HCT116 (cell line): Measurements from ENCODE around the gene FCHSD2. TPM values are rescaled to one million over a fixed set of nuclear protein-coding genes. Genes with fewer than 3 reads are reported as not detected.
A peak's percentile ranks its signal among the peaks of the same experiment; 100 is the strongest.

Experiments used
- ATAC-seq: fragments of 200-7000 bp; cut with Tn5 transposase; 2 replicates; pipeline ENCODE4 v1.9.1; 2020; ENCODE audit warnings: mild to moderate bottlenecking, moderate library complexity
- BruUV-seq: library from RNA; stranded (reverse); fragments of 400-500 nt; replicated peaks from 2 replicates; lab custom pipeline; 2021; lab: Mats Ljungman, UMichigan
- CTCF ChIA-PET: fragments of 300-600 bp; sonication (Branson Sonifier 250); formaldehyde crosslinking; loops from one replicate; lab custom pipeline; 2021; ENCODE audit warnings: antibody characterized with exemption; lab: Charles Lee
- POLR2A ChIA-PET: fragments of 300-600, 350-600 bp; sonication (Branson Sonifier 250); formaldehyde crosslinking; loops from one replicate; lab custom pipeline; 2021; ENCODE audit warnings: antibody characterized with exemption; lab: Charles Lee
- RAD21 ChIA-PET, 2 experiments: fragments of 300-600 bp; sonication (Branson Sonifier 250); formaldehyde crosslinking; loops; one replicate each; lab custom pipeline; 2023; ENCODE audit warnings: low total read pairs in 2 of 2; ENCODE audit not compliant: uncharacterized antibody in 2 of 2, unreplicated experiment in 2 of 2, low non-redundant PET in 1 of 2; lab: Charles Lee
- DNase-seq: peaks from one replicate; pipeline ENCODE4 v3.0.0-alpha.2; 2010; ENCODE audit warnings: low read depth, low spot score
- H2AFZ ChIP-seq: fragments of 200-600 bp; shearing (Covaris generic), sonication (generic); 2 replicates; pipeline ENCODE4 v1.6.1; 2017; ENCODE audit warnings: low read depth, mixed run types, mixed read lengths, antibody characterized with exemption, low read length; ENCODE audit not compliant: poor library complexity, severe bottlenecking
- H3K27ac ChIP-seq: 2 replicates; pipeline ENCODE4 v1.5.1; 2012; ENCODE audit warnings: low read depth, low read length
- H3K27me3 ChIP-seq: fragments of 200-600 bp; sonication (generic); 2 replicates; pipeline ENCODE4 v1.6.1; 2016; ENCODE audit warnings: mixed run types, low read length, mixed read lengths; ENCODE audit not compliant: insufficient read depth
- H3K36me3 ChIP-seq, 2 experiments: fragments of 200-500 bp in 1 of 2; fragments of 200-600 bp in 1 of 2; sonication (Bioruptor generic) in 1 of 2; sonication (generic) in 1 of 2; 2 replicates each; pipeline versions ENCODE4 v1.5.1 to v1.6.1; 2014 to 2016; ENCODE audit warnings: low read length in 2 of 2, inconsistent platforms in 1 of 2, mixed read lengths in 1 of 2, mixed run types in 1 of 2; ENCODE audit not compliant: insufficient read depth in 2 of 2, control insufficient read depth in 1 of 2
- H3K4me1 ChIP-seq, 2 experiments: fragments of 200-600 bp in 1 of 2; sonication (generic) in 1 of 2; 2 replicates each; pipeline versions ENCODE4 v1.5.1 to v1.6.1; 2012 to 2017; ENCODE audit warnings: low read length in 2 of 2, inconsistent platforms in 1 of 2, mild to moderate bottlenecking in 1 of 2, mixed read lengths in 1 of 2, mixed run types in 1 of 2, moderate library complexity in 1 of 2; ENCODE audit not compliant: insufficient read depth in 2 of 2, control insufficient read depth in 1 of 2
- H3K4me2 ChIP-seq: fragments of 200-600 bp; sonication (generic); 2 replicates; pipeline ENCODE4 v1.6.1; 2017; ENCODE audit warnings: mixed run types, low read length, mixed read lengths
- H3K4me3 ChIP-seq, 2 experiments: fragments of 200-600 bp in 1 of 2; sonication (generic) in 1 of 2; replicated peaks in 1 of 2; 2 replicates each; pipeline ENCODE4 v1.5.1; 2011 to 2016; ENCODE audit warnings: low read length in 2 of 2, control low read depth in 1 of 2, low read depth in 1 of 2, mild to moderate bottlenecking in 1 of 2, mixed read lengths in 1 of 2, mixed run types in 1 of 2
- H3K79me2 ChIP-seq: fragments of 200-600 bp; sonication (generic); 2 replicates; pipeline ENCODE4 v1.6.1; 2017; ENCODE audit warnings: mild to moderate bottlenecking, mixed run types, low read length, moderate library complexity, mixed read lengths; ENCODE audit not compliant: insufficient read depth
- H3K9ac ChIP-seq: fragments of 200-600 bp; sonication (generic); 2 replicates; pipeline ENCODE4 v1.6.1; 2016; ENCODE audit warnings: low read length, mixed read lengths
- H3K9me2 ChIP-seq: fragments of 200-600 bp; sonication (generic), shearing (Covaris generic); 2 replicates; pipeline ENCODE4 v1.6.1; 2017; ENCODE audit warnings: mixed run types, mild to moderate bottlenecking, moderate library complexity; ENCODE audit not compliant: insufficient read depth
- H3K9me3 ChIP-seq, 2 experiments: fragments of 200-500 bp in 1 of 2; fragments of 200-600 bp in 1 of 2; sonication (Bioruptor generic) in 1 of 2; sonication (generic) in 1 of 2; 2 replicates each; pipeline ENCODE4 v1.6.1; 2014 to 2017; ENCODE audit warnings: low read length in 2 of 2, mixed read lengths in 2 of 2, inconsistent platforms in 1 of 2, low read depth in 1 of 2, mild to moderate bottlenecking in 1 of 2, mixed run types in 1 of 2, moderate library complexity in 1 of 2; ENCODE audit not compliant: control insufficient read depth in 1 of 2, insufficient read depth in 1 of 2
- H4K20me1 ChIP-seq: fragments of 200-600 bp; sonication (generic), shearing (Covaris generic); 2 replicates; pipeline ENCODE4 v1.6.1; 2017; ENCODE audit warnings: mixed run types, mild to moderate bottlenecking, moderate library complexity; ENCODE audit not compliant: insufficient read depth
- CBX3 ChIP-seq: IDR thresholded peaks from 2 replicates; pipeline ENCODE4 v1.6.1; 2012; ENCODE audit warnings: low read depth
- CEBPB ChIP-seq: IDR thresholded peaks from 2 replicates; pipeline ENCODE4 v1.6.1; 2012; ENCODE audit warnings: low read depth
- EGR1 ChIP-seq: IDR thresholded peaks from 2 replicates; pipeline ENCODE4 v1.6.1; 2012; ENCODE audit warnings: low read depth
- ELF1 ChIP-seq: IDR thresholded peaks from 2 replicates; pipeline ENCODE4 v1.6.1; 2012; ENCODE audit warnings: low read depth, borderline replicate concordance
- EZH2 ChIP-seq: fragments of 200-600 bp; sonication (generic); IDR thresholded peaks from 2 replicates; pipeline ENCODE4 v1.6.1; 2017; ENCODE audit warnings: antibody characterized with exemption, mixed run types
- FOSL1 ChIP-seq: IDR thresholded peaks from 2 replicates; pipeline ENCODE4 v1.6.1; 2012; ENCODE audit warnings: low read depth
- JUND ChIP-seq: IDR thresholded peaks from 2 replicates; pipeline ENCODE4 v1.6.1; 2012
- POLR2A ChIP-seq: IDR thresholded peaks from 2 replicates; pipeline ENCODE4 v1.7.0; 2011; ENCODE audit warnings: borderline replicate concordance; ENCODE audit not compliant: insufficient read depth, insufficient read length; ENCODE audit errors: extremely low read depth
- POLR2AphosphoS5 ChIP-seq: IDR thresholded peaks from 2 replicates; pipeline ENCODE4 v1.6.1; 2011; ENCODE audit warnings: mild to moderate bottlenecking, low read depth, low read length, moderate library complexity
- RAD21 ChIP-seq: IDR thresholded peaks from 2 replicates; pipeline ENCODE4 v1.6.1; 2012; ENCODE audit warnings: low read depth, mild to moderate bottlenecking
- SIN3A ChIP-seq: IDR thresholded peaks from 2 replicates; pipeline ENCODE4 v1.6.1; 2012; ENCODE audit warnings: low read depth
- SP1 ChIP-seq: IDR thresholded peaks from 2 replicates; pipeline ENCODE4 v1.6.1; 2012; ENCODE audit warnings: low read depth
- SRF ChIP-seq: IDR thresholded peaks from 2 replicates; pipeline ENCODE4 v1.6.1; 2012; ENCODE audit warnings: low read depth
- YY1 ChIP-seq: IDR thresholded peaks from 2 replicates; pipeline ENCODE4 v1.6.1; 2011; ENCODE audit warnings: low read length, low read depth, moderate library complexity, mild to moderate bottlenecking; ENCODE audit not compliant: insufficient replicate concordance; ENCODE audit errors: extremely low read depth
- ZFX ChIP-seq: fragments of 450-650 bp; IDR thresholded peaks from 2 replicates; pipeline ENCODE4 v1.6.1; 2017
- ZNF274 ChIP-seq: fragments of 200-500 bp; sonication (Bioruptor generic); IDR thresholded peaks from 2 replicates; pipeline ENCODE4 v1.6.1; 2014; ENCODE audit warnings: mild to moderate bottlenecking, low read depth, low read length, inconsistent platforms
- intact Hi-C: fragments of 100-400 bp; cut with micrococcal nuclease; formaldehyde crosslinking; loops from 2 replicates; pipeline ENCODE4 v1.10.0; 2022
- total RNA-seq: library from RNA; stranded (reverse); gene quantifications from one replicate; pipeline ENCODE4 v1.2.1, GENCODE V29; 2021; ENCODE audit not compliant: unreplicated experiment
- TF ChIP-seq, protein P1 (sequence below): IDR thresholded peaks from 2 replicates; pipeline ENCODE4 v1.6.1; 2012
- TF ChIP-seq, protein P2 (sequence below): IDR thresholded peaks from 2 replicates; pipeline ENCODE4 v1.6.1; 2012; ENCODE audit warnings: low read depth

Gene FCHSD2
- total RNA-seq, 1 experiment from 2014 or later: 15.0 TPM

DNA sequence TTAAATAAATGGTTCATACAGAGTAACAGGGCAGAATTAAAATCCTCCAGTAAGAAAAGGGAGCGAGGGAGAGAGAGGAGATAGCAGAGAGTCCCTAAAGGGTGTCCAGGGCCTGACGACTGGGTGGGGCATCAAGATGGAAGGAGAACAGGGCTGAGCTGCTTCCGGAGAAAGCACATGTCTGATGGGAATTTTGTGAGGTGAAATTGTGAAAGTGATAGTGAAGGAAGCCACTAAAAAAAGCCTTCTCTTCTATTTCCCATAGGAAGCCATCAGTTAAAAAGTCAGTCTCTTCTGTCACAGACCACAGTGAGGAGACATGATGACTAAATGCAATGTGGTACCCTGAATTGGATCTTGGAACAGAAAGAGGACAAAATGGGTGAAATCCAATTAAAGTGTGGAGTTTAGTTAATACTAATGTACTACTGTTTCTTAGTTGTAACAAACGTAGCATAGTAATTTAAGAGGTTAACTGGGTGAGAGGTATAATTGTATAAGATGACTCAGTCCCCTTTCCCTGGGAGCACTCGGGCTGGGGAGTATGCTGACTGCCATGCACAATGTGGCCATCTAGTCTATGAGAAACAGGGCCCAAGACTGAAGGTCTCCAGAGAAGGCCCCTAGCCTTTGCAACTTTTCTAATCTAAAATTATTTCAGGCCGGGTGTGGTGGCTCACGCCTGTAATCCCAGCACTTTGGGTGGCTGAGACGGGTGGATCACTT, 29.5 kb upstream of the FCHSD2 start (continued):
- no peak for TF ChIP-seq YY1
- TF ChIP-seq ELF1: no peak
- no peak for TF ChIP-seq SP1
- no peak for TF ChIP-seq CBX3
- no peak for TF ChIP-seq FOSL1
- TF ChIP-seq, protein P1, sequence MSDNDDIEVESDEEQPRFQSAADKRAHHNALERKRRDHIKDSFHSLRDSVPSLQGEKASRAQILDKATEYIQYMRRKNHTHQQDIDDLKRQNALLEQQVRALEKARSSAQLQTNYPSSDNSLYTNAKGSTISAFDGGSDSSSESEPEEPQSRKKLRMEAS: no peak
- TF ChIP-seq SRF: no peak

DNA sequence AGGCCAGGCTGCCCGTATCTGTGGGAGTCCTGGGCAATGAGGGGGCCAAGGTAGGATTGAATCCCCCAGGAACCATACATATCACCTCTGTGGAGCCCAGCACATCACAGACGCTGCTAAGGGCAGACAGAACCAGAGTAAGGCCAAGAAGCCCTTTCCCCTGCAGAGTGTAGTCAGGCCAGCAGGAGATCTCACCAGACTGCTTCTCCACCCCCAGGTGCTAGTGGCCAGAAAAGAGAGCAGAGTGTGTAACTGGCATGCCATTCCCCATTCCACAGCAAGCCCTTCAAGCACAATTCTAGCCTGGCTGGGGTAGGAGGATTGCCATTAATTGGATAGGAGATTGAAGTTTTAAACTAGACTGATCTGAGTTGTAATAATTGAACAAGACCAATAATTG, 28.0 kb upstream of the FCHSD2 start:
- Histone ChIP-seq H3K4me1 (no peaks in the 10 kb centered on the region), H3K9me2 (no peaks in the 10 kb centered on the region), H3K36me3 (no peaks in the 10 kb centered on the region), H3K79me2 (no peaks in the 10 kb centered on the region), H3K27ac (no peak overlapping the region), H3K4me2 (no peak overlapping the region), H3K4me3 (no peak overlapping the region), H3K9me3 (no peaks in the 10 kb centered on the region), H3K27me3 (no peaks in the 10 kb centered on the region), H3K9ac (no peak overlapping the region), H4K20me1 (no peaks in the 10 kb centered on the region), H2AFZ (no peak overlapping the region)
- ChIA-PET CTCF (no interaction called here), POLR2A (interaction anchor here (0.6 to 0.7 kb wide), 2 partner anchors 24 to 440 kb away, joined by 3 to 4 read pairs; no protein-coding TSS in a partner anchor), RAD21 (no interaction called here)
- intact Hi-C loops: no loop called here
- no TSS peak for BruUV-seq
- TF ChIP-seq YY1 (no peak), EGR1 (no peak), ELF1 (no peak), ZFX (no peak), SRF (no peak), POLR2AphosphoS5 (no peak), FOSL1 (no peak), ZNF274 (no peak), SIN3A (no peak), CEBPB (no peak), JUND (no peak), RAD21 (no peak), POLR2A (no peak), CBX3 (no peak), EZH2 (no peak)
- TF ChIP-seq, protein P2, sequence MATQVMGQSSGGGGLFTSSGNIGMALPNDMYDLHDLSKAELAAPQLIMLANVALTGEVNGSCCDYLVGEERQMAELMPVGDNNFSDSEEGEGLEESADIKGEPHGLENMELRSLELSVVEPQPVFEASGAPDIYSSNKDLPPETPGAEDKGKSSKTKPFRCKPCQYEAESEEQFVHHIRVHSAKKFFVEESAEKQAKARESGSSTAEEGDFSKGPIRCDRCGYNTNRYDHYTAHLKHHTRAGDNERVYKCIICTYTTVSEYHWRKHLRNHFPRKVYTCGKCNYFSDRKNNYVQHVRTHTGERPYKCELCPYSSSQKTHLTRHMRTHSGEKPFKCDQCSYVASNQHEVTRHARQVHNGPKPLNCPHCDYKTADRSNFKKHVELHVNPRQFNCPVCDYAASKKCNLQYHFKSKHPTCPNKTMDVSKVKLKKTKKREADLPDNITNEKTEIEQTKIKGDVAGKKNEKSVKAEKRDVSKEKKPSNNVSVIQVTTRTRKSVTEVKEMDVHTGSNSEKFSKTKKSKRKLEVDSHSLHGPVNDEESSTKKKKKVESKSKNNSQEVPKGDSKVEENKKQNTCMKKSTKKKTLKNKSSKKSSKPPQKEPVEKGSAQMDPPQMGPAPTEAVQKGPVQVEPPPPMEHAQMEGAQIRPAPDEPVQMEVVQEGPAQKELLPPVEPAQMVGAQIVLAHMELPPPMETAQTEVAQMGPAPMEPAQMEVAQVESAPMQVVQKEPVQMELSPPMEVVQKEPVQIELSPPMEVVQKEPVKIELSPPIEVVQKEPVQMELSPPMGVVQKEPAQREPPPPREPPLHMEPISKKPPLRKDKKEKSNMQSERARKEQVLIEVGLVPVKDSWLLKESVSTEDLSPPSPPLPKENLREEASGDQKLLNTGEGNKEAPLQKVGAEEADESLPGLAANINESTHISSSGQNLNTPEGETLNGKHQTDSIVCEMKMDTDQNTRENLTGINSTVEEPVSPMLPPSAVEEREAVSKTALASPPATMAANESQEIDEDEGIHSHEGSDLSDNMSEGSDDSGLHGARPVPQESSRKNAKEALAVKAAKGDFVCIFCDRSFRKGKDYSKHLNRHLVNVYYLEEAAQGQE: no peak
- TF ChIP-seq, protein P1: no peak
- DNase-seq (no peak), ATAC-seq (peak; percentile 54; the same call in 1 of the 2 replicates)
